Globus pallidus (tissue), 1 donor: Measurements from ENCODE around the gene LENG8.
"Not testable (repeated sequence)": the region's sequence is repeated elsewhere in the genome, so short reads cannot be mapped to it uniquely, and the experiment has no call there.

ENCODE experiments used
- DNase-seq: peaks from one replicate; pipeline ENCODE4 v3.0.0-alpha.2; 2015; ENCODE audit warnings: low spot score

The LENG8 gene

DNA sequence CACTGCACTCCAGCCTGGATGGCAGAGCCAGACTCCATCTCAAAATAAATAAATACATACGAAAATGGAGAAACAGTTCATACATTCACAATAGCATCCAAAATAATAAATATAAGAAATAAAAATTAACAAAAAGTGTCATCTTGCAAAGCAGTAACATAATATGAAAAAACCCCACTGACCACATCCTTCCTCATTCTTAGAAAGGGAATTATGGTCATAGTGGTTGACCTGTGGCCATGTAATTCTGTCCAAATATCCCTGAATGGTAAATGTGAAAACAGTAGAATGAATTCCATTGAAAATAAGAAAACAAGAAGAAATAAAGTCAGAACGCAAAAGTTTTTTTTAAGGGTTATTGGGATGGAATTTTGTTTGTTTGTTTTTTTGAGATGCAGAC is 31.1 kb downstream of the LENG8 start:
- no peak for DNase-seq

DNA sequence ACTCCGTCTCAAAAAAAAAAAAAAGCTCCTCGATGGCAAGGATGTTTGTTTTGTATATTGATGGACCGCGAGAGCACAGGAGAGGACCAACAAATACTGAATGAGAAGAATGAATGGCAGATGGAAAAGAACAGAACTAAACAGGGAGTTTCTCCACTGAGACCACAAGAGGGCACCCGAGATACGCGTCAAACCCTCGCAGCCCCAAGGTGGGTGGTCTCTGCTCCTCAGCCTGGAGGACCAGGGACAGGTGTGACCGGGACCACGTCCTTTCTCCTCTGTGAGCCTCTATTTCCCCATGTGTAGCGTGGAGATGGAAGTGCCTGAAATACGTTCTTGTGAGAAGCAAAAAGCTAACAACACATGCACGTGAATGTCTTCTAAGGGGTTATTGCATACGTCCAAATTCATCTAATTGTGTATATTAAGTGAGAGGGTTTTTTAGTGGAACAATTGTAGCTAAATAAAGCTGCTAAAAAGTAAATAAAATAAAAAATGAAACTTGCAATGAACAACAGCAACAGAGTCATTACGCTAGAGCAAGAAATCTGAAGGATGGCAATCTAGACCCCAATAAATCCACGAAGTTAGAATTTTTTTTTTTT is 32.4 kb downstream of the LENG8 start:
- peak; percentile 35 for DNase-seq

- DNase-seq, result no peak
Observed at GRCh38 chr19:54482889-54483288, 33.9 kb downstream of the LENG8 start.

GRCh38 chr19:54484451-54484850 is 35.5 kb downstream of the LENG8 start:
- DNase-seq, result no peak

DNA sequence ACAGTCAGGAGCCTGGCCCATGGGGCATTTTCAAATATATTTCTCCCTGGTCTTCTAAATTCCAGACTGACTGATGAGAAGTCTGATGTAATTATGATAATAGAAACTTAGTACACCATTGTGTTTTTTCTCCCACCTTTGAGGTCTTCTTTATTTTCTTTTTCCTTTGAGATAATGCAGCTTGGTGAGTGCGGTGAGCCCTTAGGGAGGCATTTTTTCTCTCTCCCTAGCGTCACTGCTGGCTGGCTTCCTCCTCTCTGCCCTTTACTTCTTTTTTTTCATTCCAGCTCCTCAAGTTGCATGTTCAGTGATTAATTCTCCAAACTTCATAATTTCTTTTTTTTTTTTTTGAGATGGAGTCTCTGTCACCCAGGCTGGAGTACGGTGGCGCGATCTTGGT is 36.9 kb downstream of the LENG8 start:
- no peak for DNase-seq

DNA sequence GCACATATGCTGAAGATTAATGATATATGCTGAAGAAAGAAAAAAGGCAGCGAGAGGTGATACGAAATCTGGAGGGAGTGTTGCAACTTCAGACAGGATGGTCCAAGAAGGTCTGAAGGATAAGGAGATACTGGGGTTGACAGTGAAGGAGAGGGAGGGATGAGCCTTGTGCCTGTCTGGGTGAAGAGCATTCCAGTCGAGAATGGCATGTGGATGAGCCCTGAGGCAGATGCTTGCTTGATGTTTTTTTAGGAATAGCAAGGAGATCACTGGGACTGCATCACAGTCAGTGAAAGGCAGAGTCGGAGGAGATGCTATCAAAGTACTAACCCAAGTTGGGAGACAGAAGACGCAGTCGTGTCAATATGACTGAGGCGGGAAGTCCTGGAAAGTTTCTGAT is 40.3 kb downstream of the LENG8 start:
- no peak for DNase-seq

DNA sequence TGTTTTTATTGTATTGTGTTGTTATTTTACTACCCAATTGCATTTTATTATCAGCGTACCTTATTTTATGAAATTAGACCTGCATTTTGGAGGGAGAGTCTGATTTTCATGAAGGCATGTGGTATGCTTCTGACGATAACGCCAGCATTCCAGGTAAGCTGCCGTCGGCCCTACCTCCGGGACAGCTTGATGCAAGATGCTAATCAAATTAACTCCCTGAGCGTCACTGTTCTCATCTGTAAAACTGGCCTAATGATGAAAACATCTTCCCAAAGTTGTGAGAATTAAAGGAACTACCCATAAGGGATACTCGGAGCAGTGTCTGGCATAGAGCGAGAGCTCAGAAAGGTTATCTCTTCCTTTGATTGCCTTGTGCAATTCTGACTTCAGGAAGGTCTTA is 40.8 kb downstream of the LENG8 start:
- no peak for DNase-seq

GRCh38 chr19:54492568-54492967 is 43.6 kb downstream of the LENG8 start:
- no peak for DNase-seq

GRCh38 chr19:54493056-54493455 is 44.1 kb downstream of the LENG8 start:
- not testable (repeated sequence) for DNase-seq

GRCh38 chr19:54493967-54494585 is 45.1 kb downstream of the LENG8 start:
- no peak for DNase-seq

- DNase-seq, result not testable (repeated sequence)
Observed at GRCh38 chr19:54495284-54495683, 46.3 kb downstream of the LENG8 start.

GRCh38 chr19:54497747-54498450 is 48.9 kb downstream of the LENG8 start:
- not testable (repeated sequence) for DNase-seq

DNA sequence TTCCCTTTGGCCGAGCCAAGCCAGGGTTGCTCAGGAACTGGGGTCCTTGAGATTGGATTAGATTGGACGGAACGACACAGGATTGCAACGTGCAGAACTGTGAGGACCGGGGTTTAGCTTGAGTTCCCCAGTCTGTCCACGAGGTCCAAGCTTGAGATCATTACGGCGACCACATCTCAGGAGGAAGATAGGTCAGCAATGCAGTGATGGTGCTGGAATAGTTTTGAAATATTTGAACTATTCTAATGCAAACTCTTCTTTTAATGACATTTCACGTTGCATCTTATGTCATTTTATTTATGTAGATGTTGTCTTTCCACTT is 49.4 kb downstream of the LENG8 start:
- DNase-seq, result not testable (repeated sequence)

GRCh38 chr19:54502518-54503048 is 53.6 kb downstream of the LENG8 start, which contains the start of gene LAIR2:
Gene LAIR2, plus strand, starts transcription at chr19:54502831. Its CDS starts 88 bp downstream, at chr19:54502919.
- no peak for DNase-seq

- not testable (repeated sequence) for DNase-seq
Observed at GRCh38 chr19:54505542-54505941, 56.5 kb downstream of the LENG8 start.

GRCh38 chr19:54506079-54506478 is 57.1 kb downstream of the LENG8 start:
- DNase-seq, result no peak

GRCh38 chr19:54507038-54507717 is 58.2 kb downstream of the LENG8 start:
- DNase-seq, result not testable (repeated sequence)

DNA sequence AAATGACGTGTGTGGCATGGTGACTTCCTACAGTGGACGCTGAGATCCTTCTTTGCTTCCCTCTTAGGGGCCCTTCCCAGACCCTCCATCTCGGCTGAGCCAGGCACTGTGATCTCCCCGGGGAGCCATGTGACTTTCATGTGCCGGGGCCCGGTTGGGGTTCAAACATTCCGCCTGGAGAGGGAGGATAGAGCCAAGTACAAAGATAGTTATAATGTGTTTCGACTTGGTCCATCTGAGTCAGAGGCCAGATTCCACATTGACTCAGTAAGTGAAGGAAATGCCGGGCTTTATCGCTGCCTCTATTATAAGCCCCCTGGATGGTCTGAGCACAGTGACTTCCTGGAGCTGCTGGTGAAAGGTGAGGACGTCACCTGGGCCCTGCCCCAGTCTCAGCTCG is 58.8 kb downstream of the LENG8 start:
- no peak for DNase-seq

GRCh38 chr19:54508487-54508886 is 59.5 kb downstream of the LENG8 start:
- not testable (repeated sequence) for DNase-seq

- not testable (repeated sequence) for DNase-seq
Observed at GRCh38 chr19:54509200-54509940, 60.4 kb downstream of the LENG8 start.
